Breast epithelium (tissue), 4 donors: Measurements from ENCODE around the gene FDXR. TPM values are rescaled to one million over a fixed set of nuclear protein-coding genes. Genes with fewer than 3 reads are reported as not detected.
A peak's percentile ranks its signal among the peaks of the same experiment; 100 is the strongest.

Experiments used
- DNase-seq, 2 donors: peaks; one replicate each; pipeline ENCODE4 v3.0.0-alpha.2; 2019; ENCODE audit warnings: low spot score in 2 of 2
- H3K27ac ChIP-seq, 2 donors: fragments of 200-600 bp; sonication (generic) in 1 of 2; one replicate each; pipeline ENCODE4 v1.5.1; 2016 to 2019; ENCODE audit warnings: mild to moderate bottlenecking in 1 of 2
- H3K27me3 ChIP-seq, 2 donors: fragments of 200-600 bp; sonication (generic) in 1 of 2; one replicate each; pipeline versions ENCODE4 v1.5.1 to v1.6.0; 2017 to 2019; ENCODE audit warnings: control low read depth in 1 of 2, mild to moderate bottlenecking in 1 of 2
- H3K36me3 ChIP-seq: fragments of 200-600 bp; one replicate; pipeline ENCODE4 v1.5.1; 2019
- H3K4me1 ChIP-seq, 2 donors: fragments of 200-600 bp; sonication (generic); one replicate each; pipeline ENCODE4 v1.5.1; 2016 to 2019; ENCODE audit warnings: control low read depth in 1 of 2
- H3K4me3 ChIP-seq, 3 donors: fragments of 200-600 bp; sonication (generic); 1 replicate in 2 of 3; 2 replicates in 1 of 3; pipeline ENCODE4 v1.5.1; 2016 to 2019; ENCODE audit warnings: mild to moderate bottlenecking in 3 of 3, moderate library complexity in 2 of 3
- H3K9me3 ChIP-seq, 2 donors: fragments of 200-600 bp; sonication (generic) in 1 of 2; one replicate each; pipeline ENCODE4 v1.5.1; 2016 to 2019; ENCODE audit warnings: control low read depth in 1 of 2
- CTCF ChIP-seq, 3 donors: fragments of 450-650 bp; IDR thresholded peaks; one replicate each; pipeline ENCODE4 v1.5.1; 2016 to 2017; ENCODE audit warnings: antibody characterized with exemption in 3 of 3, mild to moderate bottlenecking in 3 of 3, moderate library complexity in 3 of 3
- POLR2A ChIP-seq: fragments of 450-650 bp; IDR thresholded peaks from one replicate; pipeline ENCODE4 v1.6.1; 2016; ENCODE audit warnings: antibody characterized with exemption, mild to moderate bottlenecking, moderate library complexity
- POLR2AphosphoS5 ChIP-seq, 3 donors: sonication (generic); formaldehyde crosslinking; IDR thresholded peaks; one replicate each; pipeline ENCODE4 v1.6.1; 2017; ENCODE audit warnings: antibody characterized with exemption in 3 of 3
- intact Hi-C: fragments of 100-400 bp; cut with DNase I; formaldehyde crosslinking; loops from one replicate; pipeline ENCODE4 v1.15.1; 2023; ENCODE audit warnings: low total_unique reads
- total RNA-seq, 3 donors: library from RNA; depleted of rRNA; stranded (reverse); fragments of >200 nt; gene quantifications; one replicate each; pipeline ENCODE4 v1.1.0, GENCODE V29; 2016

Gene FDXR
- total RNA-seq, 3 donors from 2014 or later: 7.3 to 9.3 (median 8.8) TPM

GRCh38 chr17:74862108-74862901, 10.5 kb downstream of the FDXR start:
- Histone ChIP-seq H3K27me3 (peaks cover 8 to 43% of the 10 kb centered on the region in 2 donors), H3K9me3 (no peaks in the 10 kb centered on the region), H3K27ac (no peak overlapping the region), H3K4me3 (peak overlapping the region in 2 of 3 donors; percentile 12 to 61), H3K4me1 (peaks cover 14 to 23% of the 10 kb centered on the region in 2 donors), H3K36me3 (no peaks in the 10 kb centered on the region)
- TF ChIP-seq POLR2AphosphoS5 (IDR thresholded peaks at IDR 0.05) (no peak), POLR2A (no peak), CTCF (IDR thresholded peaks at IDR 0.05) (peak in 2 of 3 donors; percentile 67)
- intact Hi-C loops: loop anchor here (10.0 kb wide), 1 partner anchor 68 kb away; no protein-coding TSS in a partner anchor
- DNase-seq: peak in 1 of 2 donors; percentile 67

- no peak for TF ChIP-seq POLR2A
- no peak for TF ChIP-seq CTCF (IDR thresholded peaks at IDR 0.05)
- TF ChIP-seq POLR2AphosphoS5 (IDR thresholded peaks at IDR 0.05): no peak
- intact Hi-C loops: loop anchor here (10.0 kb wide), 1 partner anchor 67 kb away; no protein-coding TSS in a partner anchor
- Histone ChIP-seq H3K27me3 (peaks cover 8 to 46% of the 10 kb centered on the region in 2 donors), H3K36me3 (no peaks in the 10 kb centered on the region), H3K4me3 (peak overlapping the region in 2 of 3 donors; percentile 12 to 61), H3K27ac (no peak overlapping the region), H3K4me1 (peaks cover 14 to 23% of the 10 kb centered on the region in 2 donors), H3K9me3 (no peaks in the 10 kb centered on the region)
- no peak for DNase-seq
Observed at GRCh38 chr17:74861662-74862107, 11.1 kb downstream of the FDXR start.

GRCh38 chr17:74860872-74861661, 11.7 kb downstream of the FDXR start:
- intact Hi-C loops: loop anchor here (10.0 kb wide), 1 partner anchor 66 kb away; no protein-coding TSS in a partner anchor
- Histone ChIP-seq H3K27me3 (peaks cover 8 to 46% of the 10 kb centered on the region in 2 donors), H3K4me3 (peak overlapping the region; percentile 12 to 61 (median 27)), H3K36me3 (no peaks in the 10 kb centered on the region), H3K9me3 (no peaks in the 10 kb centered on the region), H3K4me1 (peaks cover 14 to 23% of the 10 kb centered on the region in 2 donors), H3K27ac (no peak overlapping the region)
- TF ChIP-seq POLR2AphosphoS5 (IDR thresholded peaks at IDR 0.05): no peak
- no peak for TF ChIP-seq POLR2A
- TF ChIP-seq CTCF (IDR thresholded peaks at IDR 0.05): no peak
- no peak for DNase-seq

GRCh38 chr17:74860229-74860871, 12.4 kb downstream of the FDXR start:
- H3K4me1 ChIP-seq: peaks cover 14 to 23% of the 10 kb centered on the region in 2 donors
- peaks cover 8 to 52% of the 10 kb centered on the region in 2 donors for H3K27me3 ChIP-seq

More at GRCh38 chr17:74860229-74860871, 12.4 kb downstream of the FDXR start:
- Histone ChIP-seq H3K4me3 (peak overlapping the region; percentile 18 to 61 (median 27)), H3K27ac (no peak overlapping the region), H3K9me3 (no peaks in the 10 kb centered on the region), H3K36me3 (no peaks in the 10 kb centered on the region)
- intact Hi-C loops: loop anchor here (10.0 kb wide), 1 partner anchor 66 kb away; no protein-coding TSS in a partner anchor
- TF ChIP-seq CTCF (IDR thresholded peaks at IDR 0.05) (no peak), POLR2AphosphoS5 (IDR thresholded peaks at IDR 0.05) (no peak), POLR2A (no peak)
- DNase-seq: no peak
